Measurements from ENCODE around the gene AGPAT1.
A peak's percentile ranks its signal among the peaks of the same experiment; 100 is the strongest.

Gene AGPAT1

DNA sequence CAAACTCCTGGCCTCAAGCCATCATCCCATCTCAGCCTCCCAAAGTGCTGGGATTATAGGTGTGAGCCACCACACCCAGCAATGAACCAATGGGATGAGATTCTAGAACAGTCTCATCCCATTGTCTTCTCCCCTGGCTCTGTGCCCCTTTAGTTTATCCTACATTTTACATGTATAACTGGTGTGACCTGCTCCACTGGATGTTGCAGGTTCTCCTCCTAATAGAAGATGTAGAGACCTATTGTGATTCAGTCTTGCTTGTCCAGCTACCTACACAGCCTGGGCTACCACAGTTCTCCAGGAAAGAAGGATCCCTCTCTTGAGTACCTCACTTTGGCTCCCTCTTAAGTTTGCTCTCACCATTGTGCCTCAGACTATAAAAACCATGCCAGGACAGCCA lies 43.8 kb downstream of the AGPAT1 start:
- ATAC-seq (no peak), DNase-seq (ENCODE audit: low spot score in 2 of 2) (no peak)
- H3K4me1 Mint-ChIP-seq = peaks cover 34% of the 10 kb centered on the region
- no peaks in the 10 kb centered on the region for H3K9me3 Mint-ChIP-seq
- peaks cover 20% of the 10 kb centered on the region for H3K36me3 Mint-ChIP-seq
- peak overlapping the region; percentile 2 for H3K4me3 Mint-ChIP-seq
- no peak overlapping the region for H3K27ac Mint-ChIP-seq

DNA sequence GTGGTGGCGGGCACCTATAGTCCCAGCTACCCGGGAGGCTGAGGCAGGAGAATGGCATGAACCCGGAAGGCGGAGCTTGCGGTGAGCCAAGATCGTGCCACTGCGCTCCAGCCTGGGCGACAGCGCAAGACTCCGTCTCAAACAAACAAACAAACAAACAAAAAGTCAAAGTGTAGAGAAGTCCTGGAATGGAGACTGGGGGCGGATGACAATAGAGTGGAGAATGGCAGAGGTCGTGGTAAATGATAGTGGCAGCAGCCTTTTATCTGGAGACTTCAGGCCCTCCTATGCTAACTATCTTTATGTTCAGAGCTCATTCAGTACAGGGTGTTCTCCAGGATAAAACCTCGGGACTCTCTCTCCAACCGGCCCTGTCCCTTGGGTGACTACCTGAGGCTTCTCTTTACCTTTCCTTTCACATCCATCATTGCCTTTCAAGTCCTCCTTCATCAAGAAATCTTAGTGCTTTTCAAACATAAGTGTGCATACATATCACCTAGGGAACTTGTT lies 44.4 kb downstream of the AGPAT1 start:
- Mint-ChIP-seq H3K36me3 (peaks cover 26% of the 10 kb centered on the region), H3K4me3 (peak overlapping the region; percentile 2), H3K9me3 (no peaks in the 10 kb centered on the region), H3K4me1 (peaks cover 40% of the 10 kb centered on the region), H3K27ac (no peak overlapping the region)
- ATAC-seq (no peak), DNase-seq (ENCODE audit: low spot score in 2 of 2) (no peak)

DNA sequence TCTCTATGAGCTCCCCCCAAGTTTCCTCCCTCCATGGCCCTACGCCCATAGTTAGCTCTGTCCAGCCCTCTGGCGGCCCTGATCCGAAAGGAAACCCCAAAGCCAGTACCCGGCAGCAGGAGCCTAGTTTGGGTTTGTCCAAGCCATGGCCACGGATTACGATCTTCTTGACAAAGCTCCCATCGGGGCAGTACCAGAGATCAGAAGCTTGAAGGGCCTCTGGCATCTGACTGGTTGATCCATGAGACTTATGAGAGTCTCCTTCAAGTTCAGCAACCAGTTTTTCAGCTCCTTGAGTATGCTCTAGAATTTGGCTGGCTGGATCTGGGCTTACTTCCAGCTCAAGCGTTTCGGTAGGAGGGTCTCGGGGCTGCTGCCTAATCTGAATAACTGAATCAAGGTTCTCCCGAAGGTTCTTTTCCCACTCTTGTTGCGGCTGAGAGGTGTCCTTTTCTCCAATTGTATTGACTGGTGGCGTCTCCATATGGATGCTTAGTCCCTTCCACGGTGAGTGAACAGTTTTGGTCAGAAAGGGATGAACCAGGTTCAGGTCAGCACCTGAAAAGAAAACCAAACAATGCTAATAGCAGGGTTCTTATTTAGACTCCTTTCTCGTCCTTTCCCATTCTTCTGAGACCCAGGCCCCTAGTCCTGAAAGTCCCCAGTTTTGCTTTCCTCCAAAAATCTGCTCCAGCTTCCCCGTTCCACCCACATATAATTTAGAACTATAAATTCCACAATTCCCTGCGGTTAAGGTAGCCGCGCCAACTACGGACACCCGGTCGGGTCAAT lies 46.4 kb downstream of the AGPAT1 start:
- peaks cover 50% of the 10 kb centered on the region for H3K4me1 Mint-ChIP-seq
- DNase-seq (ENCODE audit: low spot score in 2 of 2) (no peak), ATAC-seq (no peak)
- H3K27ac Mint-ChIP-seq = peak overlapping the region; percentile 91
- H3K36me3 Mint-ChIP-seq = peaks cover 46% of the 10 kb centered on the region
- H3K9me3 Mint-ChIP-seq = no peaks in the 10 kb centered on the region
- H3K4me3 Mint-ChIP-seq = peak overlapping the region; percentile 100

GRCh38 chr6:32128751-32129296 lies 47.1 kb downstream of the AGPAT1 start:
- Mint-ChIP-seq H3K9me3 (no peaks in the 10 kb centered on the region), H3K4me1 (peaks cover 57% of the 10 kb centered on the region), H3K36me3 (peaks cover 53% of the 10 kb centered on the region), H3K27ac (peak overlapping the region; percentile 99), H3K4me3 (peak overlapping the region; percentile 100)
- no peak for ATAC-seq
- DNase-seq (ENCODE audit: low spot score in 2 of 2) = no peak

GRCh38 chr6:32127717-32128592 lies 47.9 kb downstream of the AGPAT1 start, which contains the start of gene ATF6B:
ATF6B (minus strand) TSS chr6:32128246; CDS start chr6:32128207, 39 bp downstream.
- Mint-ChIP-seq H3K4me1 (peaks cover 57% of the 10 kb centered on the region), H3K27ac (peak within 1 kb of the TSS; percentile 99), H3K4me3 (peak within 1 kb of the TSS; percentile 100), H3K9me3 (no peaks in the 10 kb centered on the region), H3K36me3 (peaks cover 61% of the 10 kb centered on the region)
- peak; percentile 77 to 96 for DNase-seq (ENCODE audit: low spot score in 2 of 2)
- peak; percentile 93 for ATAC-seq

DNA sequence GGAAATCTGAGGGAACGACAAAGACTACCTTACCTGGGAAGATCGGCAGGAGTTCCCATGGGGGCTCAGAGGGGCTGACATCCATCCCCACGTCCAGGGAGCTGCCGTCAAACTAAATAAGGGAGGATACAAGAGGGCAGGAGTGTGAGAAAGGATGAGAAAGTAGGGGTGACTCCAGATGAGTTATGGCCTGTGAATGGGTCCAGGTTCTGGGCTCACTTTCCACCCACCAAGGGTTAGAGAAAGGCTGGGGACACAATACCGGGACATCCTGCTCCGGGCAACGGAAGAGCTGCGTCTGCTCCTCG lies 48.5 kb downstream of the AGPAT1 start:
- peak overlapping the region; percentile 100 for H3K4me3 Mint-ChIP-seq
- peak overlapping the region; percentile 99 for H3K27ac Mint-ChIP-seq
- peaks cover 67% of the 10 kb centered on the region for H3K36me3 Mint-ChIP-seq
- H3K9me3 Mint-ChIP-seq = no peaks in the 10 kb centered on the region
- peaks cover 57% of the 10 kb centered on the region for H3K4me1 Mint-ChIP-seq
- DNase-seq (ENCODE audit: low spot score in 2 of 2) (no peak), ATAC-seq (no peak)

DNA sequence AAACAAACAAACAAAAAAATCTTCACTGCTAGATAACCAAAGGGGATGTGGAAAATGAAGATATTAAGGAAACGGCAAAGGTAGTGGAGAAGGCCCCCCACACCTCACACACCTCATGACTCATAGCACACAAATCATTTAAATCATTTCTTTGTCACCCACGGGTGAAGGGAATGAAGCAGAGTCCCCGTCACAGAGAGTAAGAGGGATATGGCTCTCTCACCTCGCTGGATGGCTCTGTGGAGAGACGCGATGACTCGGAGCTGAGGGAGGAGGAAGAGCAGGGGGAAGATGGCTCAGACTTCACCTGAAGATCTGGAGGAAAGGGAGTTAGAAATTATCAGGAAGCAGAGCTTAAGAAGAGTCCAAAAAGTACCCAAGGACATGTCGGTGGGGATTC lies 49.0 kb downstream of the AGPAT1 start:
- Mint-ChIP-seq H3K4me1 (peaks cover 57% of the 10 kb centered on the region), H3K27ac (peak overlapping the region; percentile 99), H3K9me3 (no peaks in the 10 kb centered on the region), H3K4me3 (peak overlapping the region; percentile 100), H3K36me3 (peaks cover 72% of the 10 kb centered on the region)
- ATAC-seq (no peak), DNase-seq (ENCODE audit: low spot score in 2 of 2) (no peak)

DNA sequence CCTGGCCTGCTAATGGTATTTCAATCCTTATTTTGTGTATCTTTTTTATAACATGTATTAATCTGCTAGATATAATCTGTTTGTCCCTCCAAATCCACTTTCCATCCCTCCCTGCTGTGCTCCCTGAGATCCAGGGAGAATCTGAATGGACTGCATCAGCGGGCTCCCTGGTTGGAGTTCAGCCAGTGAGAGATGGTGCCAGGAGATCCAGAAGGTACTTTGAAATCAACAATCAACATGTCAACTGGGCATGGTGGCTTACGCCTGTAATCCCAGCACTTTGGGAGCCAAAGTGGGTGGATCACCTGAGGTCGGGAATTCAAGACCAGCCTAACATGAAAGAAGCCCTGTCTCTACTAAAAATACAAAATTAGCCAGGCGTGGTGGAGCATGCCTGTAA lies 52.2 kb downstream of the AGPAT1 start:
- DNase-seq (ENCODE audit: low spot score in 2 of 2) (no peak), ATAC-seq (no peak)
- Mint-ChIP-seq H3K36me3 (peaks cover 98% of the 10 kb centered on the region), H3K4me3 (no peak overlapping the region), H3K27ac (no peak overlapping the region), H3K9me3 (no peaks in the 10 kb centered on the region), H3K4me1 (peaks cover 45% of the 10 kb centered on the region)

GRCh38 chr6:32120573-32121059 lies 55.3 kb downstream of the AGPAT1 start:
- peaks cover 100% of the 10 kb centered on the region for H3K36me3 Mint-ChIP-seq
- H3K27ac Mint-ChIP-seq = no peak overlapping the region
- ATAC-seq = no peak

GRCh38 chr6:32118782-32119628 lies 56.9 kb downstream of the AGPAT1 start:
- peak; percentile 83 for ATAC-seq
- peaks cover 97% of the 10 kb centered on the region for H3K36me3 Mint-ChIP-seq

More at GRCh38 chr6:32120573-32121059, 55.3 kb downstream of the AGPAT1 start:
- H3K9me3 Mint-ChIP-seq = no peaks in the 10 kb centered on the region
- no peak for DNase-seq (ENCODE audit: low spot score in 2 of 2)
- peaks cover 23% of the 10 kb centered on the region for H3K4me1 Mint-ChIP-seq
- no peak overlapping the region for H3K4me3 Mint-ChIP-seq

More at GRCh38 chr6:32118782-32119628, 56.9 kb downstream of the AGPAT1 start:
- H3K27ac Mint-ChIP-seq = peak overlapping the region; percentile 21
- peaks cover 22% of the 10 kb centered on the region for H3K4me1 Mint-ChIP-seq
- DNase-seq (ENCODE audit: low spot score in 2 of 2) = peak; percentile 49 to 76
- H3K4me3 Mint-ChIP-seq = no peak overlapping the region
- H3K9me3 Mint-ChIP-seq = no peaks in the 10 kb centered on the region
